Colonic mucosa (tissue), 4 donors: ENCODE results near the gene HSD17B8. TPM values are rescaled to one million over a fixed set of nuclear protein-coding genes. Genes with fewer than 3 reads are reported as not detected.

Source experiments
- DNase-seq: peaks from one replicate; pipeline ENCODE4 v3.0.0-alpha.2; 2020
- H3K27ac ChIP-seq: fragments of 200-600 bp; one replicate; pipeline ENCODE4 v1.8.0; 2021
- H3K27me3 ChIP-seq: fragments of 200-600 bp; one replicate; pipeline ENCODE4 v1.8.0; 2021
- H3K36me3 ChIP-seq: fragments of 200-600 bp; one replicate; pipeline ENCODE4 v1.8.0; 2021
- H3K4me1 ChIP-seq: fragments of 200-600 bp; one replicate; pipeline ENCODE4 v1.8.0; 2021; ENCODE audit warnings: mild to moderate bottlenecking
- H3K4me3 ChIP-seq: fragments of 200-600 bp; one replicate; pipeline ENCODE4 v1.8.0; 2021
- H3K9ac ChIP-seq, 2 donors: one replicate each; pipeline ENCODE4 v1.7.0; 2013; ENCODE audit warnings: control low read depth in 2 of 2, low read depth in 2 of 2, low read length in 2 of 2
- H3K9me3 ChIP-seq: fragments of 200-600 bp; one replicate; pipeline ENCODE4 v1.8.0; 2021
- CTCF ChIP-seq: fragments of 200-600 bp; IDR thresholded peaks from one replicate; pipeline ENCODE4 v1.8.0; 2022; ENCODE audit warnings: antibody characterized with exemption, mild to moderate bottlenecking
- intact Hi-C: fragments of 100-400 bp; cut with DNase I; formaldehyde crosslinking; loops from one replicate; pipeline ENCODE4 v1.14.1; 2022
- total RNA-seq, 2 donors: library from RNA; stranded (reverse); fragmentation: NEBNext Ultra II Directional in 1 of 2; extraction: Animal tissue kit (Norgen Biotek cat#: 25700) in 1 of 2; gene quantifications; one replicate each; pipeline ENCODE4 v1.2.1, GENCODE V29; 2021
- donor health status: healthy.
- donor health status: DM: no; HTN: no; CAD: no.
- donor health status: DM: no; HTN: no; CAD: no.

Gene HSD17B8
- total RNA-seq, 2 donors from 2014 or later, result 13.0 to 23.7 TPM

DNA sequence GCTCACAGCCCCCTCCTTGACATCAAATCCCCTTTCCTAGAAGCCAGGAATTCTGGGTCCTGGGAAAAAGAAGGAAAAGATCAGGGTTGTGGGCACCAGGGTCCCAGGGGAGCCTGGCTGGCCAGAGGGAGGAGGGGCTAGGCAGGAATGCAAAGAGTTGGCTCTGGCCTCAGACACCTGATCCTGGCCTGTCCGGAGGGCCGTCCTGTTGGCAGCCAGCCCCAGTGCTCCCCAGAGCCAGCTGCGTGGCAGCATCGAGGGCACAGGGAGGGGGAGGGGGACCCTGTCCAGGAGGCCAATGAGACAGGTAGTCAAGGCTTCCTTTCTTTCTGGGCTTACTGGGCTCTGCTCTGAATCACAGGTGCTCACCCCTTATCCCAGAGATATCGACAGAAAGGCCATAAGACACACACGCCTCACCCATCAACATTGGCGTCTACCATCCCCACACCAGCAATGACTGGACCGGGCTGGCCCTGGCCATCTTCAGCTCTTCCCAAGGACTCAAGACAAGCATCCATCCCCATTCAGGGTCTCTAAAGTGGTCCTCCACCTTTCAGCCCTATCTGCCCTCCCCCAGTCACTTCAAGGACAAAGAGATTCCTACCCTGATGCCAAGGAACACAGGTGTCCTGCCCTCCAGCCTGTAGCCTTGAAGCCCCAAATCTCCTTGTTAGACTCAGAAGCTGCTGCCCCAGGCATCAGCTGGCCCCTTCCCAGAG, 12.9 kb upstream of the HSD17B8 start:
- Histone ChIP-seq H3K9me3 (no peaks in the 10 kb centered on the region), H3K27me3 (peaks cover 24% of the 10 kb centered on the region), H3K4me1 (peaks cover 6% of the 10 kb centered on the region), H3K9ac (no peak overlapping the region), H3K4me3 (no peak overlapping the region), H3K36me3 (peaks cover 3% of the 10 kb centered on the region), H3K27ac (no peak overlapping the region)
- DNase-seq, result no peak
- no peak for TF ChIP-seq CTCF
- intact Hi-C loops, result no loop called here

GRCh38 chr6:33192105-33192646, 12.3 kb upstream of the HSD17B8 start, which contains the start of gene COL11A2:
Gene COL11A2 (minus strand): TSS chr6:33192467. CDS start chr6:33192240, 227 bp downstream.
- Histone ChIP-seq H3K9ac (peak within 1 kb of the TSS; percentile 44 to 47), H3K4me1 (peaks cover 6% of the 10 kb centered on the region), H3K27me3 (peaks cover 24% of the 10 kb centered on the region), H3K4me3 (peak within 1 kb of the TSS; percentile 11), H3K9me3 (no peaks in the 10 kb centered on the region), H3K36me3 (peaks cover 3% of the 10 kb centered on the region), H3K27ac (no peak within 1 kb of the TSS)
- no peak for DNase-seq
- no peak for TF ChIP-seq CTCF
- intact Hi-C loops, result no loop called here

GRCh38 chr6:33192671-33193602, 11.5 kb upstream of the HSD17B8 start:
- intact Hi-C loops, result no loop called here
- Histone ChIP-seq H3K9me3 (no peaks in the 10 kb centered on the region), H3K4me1 (peaks cover 6% of the 10 kb centered on the region), H3K36me3 (peaks cover 3% of the 10 kb centered on the region), H3K27ac (no peak overlapping the region), H3K9ac (peak overlapping the region; percentile 44 to 47), H3K4me3 (peak overlapping the region; percentile 11), H3K27me3 (peaks cover 24% of the 10 kb centered on the region)
- no peak for TF ChIP-seq CTCF
- DNase-seq, result no peak

GRCh38 chr6:33193619-33194018, 10.8 kb upstream of the HSD17B8 start:
- H3K9me3 ChIP-seq, result no peaks in the 10 kb centered on the region
- DNase-seq, result no peak
- intact Hi-C loops, result no loop called here
- H3K27me3 ChIP-seq, result peaks cover 24% of the 10 kb centered on the region
- H3K4me3 ChIP-seq, result no peak overlapping the region
- H3K9ac ChIP-seq, result no peak overlapping the region
- no peak overlapping the region for H3K27ac ChIP-seq
- peaks cover 3% of the 10 kb centered on the region for H3K36me3 ChIP-seq
- H3K4me1 ChIP-seq, result peaks cover 6% of the 10 kb centered on the region
- TF ChIP-seq CTCF, result no peak

- no peak overlapping the region for H3K27ac ChIP-seq
- no peak overlapping the region for H3K4me3 ChIP-seq
- H3K9me3 ChIP-seq, result no peaks in the 10 kb centered on the region
- peaks cover 6% of the 10 kb centered on the region for H3K4me1 ChIP-seq
- H3K9ac ChIP-seq, result no peak overlapping the region
- DNase-seq, result no peak
- intact Hi-C loops, result no loop called here
- H3K27me3 ChIP-seq, result peaks cover 24% of the 10 kb centered on the region
- H3K36me3 ChIP-seq, result peaks cover 3% of the 10 kb centered on the region
- TF ChIP-seq CTCF, result no peak
These were observed 9.9 kb upstream of the HSD17B8 start for GRCh38 chr6:33194431-33194979.
